Panc1 (cell line): ENCODE results near the gene MAPT. TPM values are rescaled to one million over a fixed set of nuclear protein-coding genes. Genes with fewer than 3 reads are reported as not detected.

Source experiments
- ATAC-seq: fragments of 200-7000 bp; cut with Tn5 transposase; 2 replicates; pipeline ENCODE4 v1.9.1; 2020; ENCODE audit warnings: mild to moderate bottlenecking, moderate library complexity
- BruUV-seq: library from RNA; stranded (reverse); fragments of 400-500 nt; replicated peaks from 2 replicates; lab custom pipeline; 2021; lab: Mats Ljungman, UMichigan
- CTCF ChIA-PET: fragments of 300-600 bp; sonication (Branson Sonifier 250); formaldehyde crosslinking; loops from one replicate; lab custom pipeline; 2022; ENCODE audit warnings: antibody characterized with exemption; lab: Charles Lee
- POLR2A ChIA-PET: fragments of 300-600 bp; sonication (Branson Sonifier 250); formaldehyde crosslinking; loops from one replicate; lab custom pipeline; 2022; ENCODE audit warnings: antibody characterized with exemption; lab: Charles Lee
- DNase-seq: peaks from one replicate; pipeline ENCODE4 v3.0.0-alpha.2; 2010; ENCODE audit warnings: low read depth, low spot score
- H3K27ac ChIP-seq: 2 replicates; pipeline ENCODE4 v1.5.1; 2011; ENCODE audit warnings: mild to moderate bottlenecking, low read length, inconsistent platforms
- H3K27me3 ChIP-seq: fragments of 200-500 bp; sonication (Bioruptor generic); 2 replicates; pipeline ENCODE4 v1.6.0; 2014; ENCODE audit warnings: low read length, inconsistent platforms; ENCODE audit not compliant: control insufficient read depth, insufficient read depth
- H3K36me3 ChIP-seq: fragments of 200-500 bp; sonication (Bioruptor generic); 2 replicates; pipeline ENCODE4 v1.5.1; 2014; ENCODE audit warnings: inconsistent platforms, mild to moderate bottlenecking, low read length, moderate library complexity; ENCODE audit not compliant: control insufficient read depth, insufficient read depth
- H3K4me1 ChIP-seq: 2 replicates; pipeline ENCODE4 v1.5.1; 2011; ENCODE audit warnings: inconsistent platforms, mild to moderate bottlenecking, low read length, moderate library complexity; ENCODE audit not compliant: control insufficient read depth, insufficient read depth
- H3K4me3 ChIP-seq, 2 experiments: 2 replicates each; pipeline ENCODE4 v1.5.1; 2011 to 2012; ENCODE audit warnings: low read depth in 2 of 2, low read length in 2 of 2, mild to moderate bottlenecking in 2 of 2, inconsistent platforms in 1 of 2, moderate library complexity in 1 of 2
- H3K9me3 ChIP-seq: fragments of 200-500 bp; sonication (Bioruptor generic); 2 replicates; pipeline ENCODE4 v1.5.1; 2014; ENCODE audit warnings: low read depth, mild to moderate bottlenecking, inconsistent platforms, low read length, moderate library complexity; ENCODE audit not compliant: control insufficient read depth, insufficient read depth
- POLR2AphosphoS5 ChIP-seq: IDR thresholded peaks from 2 replicates; pipeline ENCODE4 v1.6.1; 2012; ENCODE audit warnings: mild to moderate bottlenecking, low read depth, low read length, moderate library complexity
- SIN3A ChIP-seq: IDR thresholded peaks from 2 replicates; pipeline ENCODE4 v1.6.1; 2012; ENCODE audit warnings: low read depth, mild to moderate bottlenecking, low read length, moderate library complexity, borderline replicate concordance; ENCODE audit not compliant: insufficient read depth
- TCF7L2 ChIP-seq: IDR thresholded peaks from 2 replicates; pipeline ENCODE4 v1.6.1; 2011; ENCODE audit warnings: mild to moderate bottlenecking, low read depth, low read length, inconsistent platforms
- in situ Hi-C: cut with HindIII; loops from 2 replicates; pipeline ENCODE4 v1.10.0; 2016; ENCODE audit warnings: low sequenced_read_pairs, low pct_unique_long_range_greater_than_20kb
- intact Hi-C: fragments of 100-400 bp; cut with micrococcal nuclease; formaldehyde crosslinking; loops from one replicate; pipeline ENCODE4 v1.10.0; 2022; ENCODE audit not compliant: unreplicated experiment
- total RNA-seq: library from RNA; stranded (reverse); gene quantifications from one replicate; pipeline ENCODE4 v1.2.1, GENCODE V29; 2021; ENCODE audit not compliant: unreplicated experiment
- TF ChIP-seq, protein P1 (sequence below): fragments of 450-650 bp; IDR thresholded peaks from 2 replicates; pipeline ENCODE4 v1.5.1; 2017; ENCODE audit warnings: mild to moderate bottlenecking
- TF ChIP-seq, protein P2 (sequence below), 2 experiments: IDR thresholded peaks; 2 replicates each; pipeline ENCODE4 v1.6.1; 2011 to 2012; ENCODE audit warnings: low read depth in 2 of 2, control low read depth in 1 of 2, low read length in 1 of 2, mild to moderate bottlenecking in 1 of 2, moderate library complexity in 1 of 2; ENCODE audit not compliant: insufficient read depth in 1 of 2

The MAPT gene
- total RNA-seq, 1 experiment from 2014 or later = 0.59 TPM

DNA sequence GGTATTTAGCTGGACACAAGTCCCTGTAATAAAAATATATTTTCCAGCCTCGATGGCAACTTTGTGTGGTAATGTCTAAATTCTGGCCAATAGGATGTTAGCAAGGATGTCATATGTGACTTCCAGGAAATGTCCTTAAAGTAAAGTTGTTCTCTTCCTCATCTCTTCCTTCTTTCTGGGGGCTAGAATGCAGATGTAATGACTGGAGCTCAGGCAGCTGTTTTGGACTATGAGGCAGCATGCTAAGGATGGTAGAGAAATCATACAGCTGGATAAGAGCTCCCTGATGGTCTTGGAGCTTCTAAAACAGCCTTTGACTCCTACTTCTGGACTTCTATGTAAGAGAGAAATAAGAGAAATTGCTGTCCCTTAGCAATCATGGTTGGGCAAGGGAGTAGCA is 16.9 kb upstream of the MAPT start:
- Histone ChIP-seq H3K4me1 (no peaks in the 10 kb centered on the region), H3K27ac (no peak overlapping the region), H3K4me3 (no peak overlapping the region), H3K27me3 (peaks cover 2% of the 10 kb centered on the region; the same call in 1 of the 2 replicates), H3K36me3 (no peaks in the 10 kb centered on the region), H3K9me3 (no peaks in the 10 kb centered on the region)
- in situ Hi-C loops (no loop called here), intact Hi-C loops (no loop called here)
- CTCF ChIA-PET = no interaction called here
- POLR2A ChIA-PET = no interaction called here
- no peak for TF ChIP-seq TCF7L2
- TF ChIP-seq SIN3A = no peak
- TF ChIP-seq, protein P1, sequence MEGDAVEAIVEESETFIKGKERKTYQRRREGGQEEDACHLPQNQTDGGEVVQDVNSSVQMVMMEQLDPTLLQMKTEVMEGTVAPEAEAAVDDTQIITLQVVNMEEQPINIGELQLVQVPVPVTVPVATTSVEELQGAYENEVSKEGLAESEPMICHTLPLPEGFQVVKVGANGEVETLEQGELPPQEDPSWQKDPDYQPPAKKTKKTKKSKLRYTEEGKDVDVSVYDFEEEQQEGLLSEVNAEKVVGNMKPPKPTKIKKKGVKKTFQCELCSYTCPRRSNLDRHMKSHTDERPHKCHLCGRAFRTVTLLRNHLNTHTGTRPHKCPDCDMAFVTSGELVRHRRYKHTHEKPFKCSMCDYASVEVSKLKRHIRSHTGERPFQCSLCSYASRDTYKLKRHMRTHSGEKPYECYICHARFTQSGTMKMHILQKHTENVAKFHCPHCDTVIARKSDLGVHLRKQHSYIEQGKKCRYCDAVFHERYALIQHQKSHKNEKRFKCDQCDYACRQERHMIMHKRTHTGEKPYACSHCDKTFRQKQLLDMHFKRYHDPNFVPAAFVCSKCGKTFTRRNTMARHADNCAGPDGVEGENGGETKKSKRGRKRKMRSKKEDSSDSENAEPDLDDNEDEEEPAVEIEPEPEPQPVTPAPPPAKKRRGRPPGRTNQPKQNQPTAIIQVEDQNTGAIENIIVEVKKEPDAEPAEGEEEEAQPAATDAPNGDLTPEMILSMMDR = no peak
- TF ChIP-seq POLR2AphosphoS5 = no peak
- TF ChIP-seq, protein P2, sequence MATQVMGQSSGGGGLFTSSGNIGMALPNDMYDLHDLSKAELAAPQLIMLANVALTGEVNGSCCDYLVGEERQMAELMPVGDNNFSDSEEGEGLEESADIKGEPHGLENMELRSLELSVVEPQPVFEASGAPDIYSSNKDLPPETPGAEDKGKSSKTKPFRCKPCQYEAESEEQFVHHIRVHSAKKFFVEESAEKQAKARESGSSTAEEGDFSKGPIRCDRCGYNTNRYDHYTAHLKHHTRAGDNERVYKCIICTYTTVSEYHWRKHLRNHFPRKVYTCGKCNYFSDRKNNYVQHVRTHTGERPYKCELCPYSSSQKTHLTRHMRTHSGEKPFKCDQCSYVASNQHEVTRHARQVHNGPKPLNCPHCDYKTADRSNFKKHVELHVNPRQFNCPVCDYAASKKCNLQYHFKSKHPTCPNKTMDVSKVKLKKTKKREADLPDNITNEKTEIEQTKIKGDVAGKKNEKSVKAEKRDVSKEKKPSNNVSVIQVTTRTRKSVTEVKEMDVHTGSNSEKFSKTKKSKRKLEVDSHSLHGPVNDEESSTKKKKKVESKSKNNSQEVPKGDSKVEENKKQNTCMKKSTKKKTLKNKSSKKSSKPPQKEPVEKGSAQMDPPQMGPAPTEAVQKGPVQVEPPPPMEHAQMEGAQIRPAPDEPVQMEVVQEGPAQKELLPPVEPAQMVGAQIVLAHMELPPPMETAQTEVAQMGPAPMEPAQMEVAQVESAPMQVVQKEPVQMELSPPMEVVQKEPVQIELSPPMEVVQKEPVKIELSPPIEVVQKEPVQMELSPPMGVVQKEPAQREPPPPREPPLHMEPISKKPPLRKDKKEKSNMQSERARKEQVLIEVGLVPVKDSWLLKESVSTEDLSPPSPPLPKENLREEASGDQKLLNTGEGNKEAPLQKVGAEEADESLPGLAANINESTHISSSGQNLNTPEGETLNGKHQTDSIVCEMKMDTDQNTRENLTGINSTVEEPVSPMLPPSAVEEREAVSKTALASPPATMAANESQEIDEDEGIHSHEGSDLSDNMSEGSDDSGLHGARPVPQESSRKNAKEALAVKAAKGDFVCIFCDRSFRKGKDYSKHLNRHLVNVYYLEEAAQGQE (IDR thresholded peaks at IDR 0.05; ENCODE audit: insufficient read depth in 1 of 2, low read depth in 2 of 2, low read length in 1 of 2) = no peak
- no TSS peak for BruUV-seq
- DNase-seq (no peak), ATAC-seq (no peak)

DNA sequence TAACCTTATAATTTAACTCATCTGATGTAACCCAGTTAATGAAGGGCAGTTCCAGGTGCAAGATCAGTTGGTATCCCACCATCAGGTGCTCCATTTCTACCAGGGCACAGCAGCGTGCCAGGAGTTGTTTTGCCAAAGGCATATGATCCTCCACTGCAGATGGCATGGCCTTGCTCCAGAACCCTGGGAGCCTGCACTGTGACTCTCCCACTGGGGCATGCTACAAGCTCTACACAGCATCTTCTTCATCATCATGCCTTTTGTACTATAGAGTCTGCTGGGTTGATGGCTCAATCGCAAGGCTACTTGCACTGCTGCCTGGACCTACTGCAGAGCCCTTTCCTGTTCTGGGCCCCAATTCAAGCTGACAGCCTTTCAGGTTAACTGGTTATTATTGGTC is 11.3 kb upstream of the MAPT start:
- H3K27me3 ChIP-seq = no peaks in the 10 kb centered on the region
- ChIA-PET POLR2A (no interaction called here), CTCF (interaction anchor here (0.6 kb wide), 1 partner anchor 101 kb away, joined by 3 read pairs; no protein-coding TSS in a partner anchor)
- no peaks in the 10 kb centered on the region for H3K4me1 ChIP-seq
- DNase-seq (no peak), ATAC-seq (no peak)
- no peak overlapping the region for H3K4me3 ChIP-seq
- intact Hi-C loops = no loop called here
- no peak overlapping the region for H3K27ac ChIP-seq
- H3K9me3 ChIP-seq = no peaks in the 10 kb centered on the region
- TF ChIP-seq SIN3A (no peak), POLR2AphosphoS5 (no peak), TCF7L2 (no peak)
- TF ChIP-seq, protein P2 (IDR thresholded peaks at IDR 0.05; ENCODE audit: insufficient read depth in 1 of 2, low read depth in 2 of 2, low read length in 1 of 2) = no peak
- TF ChIP-seq, protein P1 = no peak
- in situ Hi-C loops = no loop called here
- H3K36me3 ChIP-seq = no peaks in the 10 kb centered on the region
- no TSS peak for BruUV-seq
